GM21723 (cell line): Measurements from ENCODE around the gene SHMT2.

Experiments used
- ATAC-seq: cut with Tn5 transposase; IDR thresholded peaks from one replicate; pipeline ENCODE4 v1.9.1; 2021; ENCODE audit warnings: mild to moderate bottlenecking, moderate library complexity; ENCODE audit not compliant: unreplicated experiment

SHMT2 gene

DNA sequence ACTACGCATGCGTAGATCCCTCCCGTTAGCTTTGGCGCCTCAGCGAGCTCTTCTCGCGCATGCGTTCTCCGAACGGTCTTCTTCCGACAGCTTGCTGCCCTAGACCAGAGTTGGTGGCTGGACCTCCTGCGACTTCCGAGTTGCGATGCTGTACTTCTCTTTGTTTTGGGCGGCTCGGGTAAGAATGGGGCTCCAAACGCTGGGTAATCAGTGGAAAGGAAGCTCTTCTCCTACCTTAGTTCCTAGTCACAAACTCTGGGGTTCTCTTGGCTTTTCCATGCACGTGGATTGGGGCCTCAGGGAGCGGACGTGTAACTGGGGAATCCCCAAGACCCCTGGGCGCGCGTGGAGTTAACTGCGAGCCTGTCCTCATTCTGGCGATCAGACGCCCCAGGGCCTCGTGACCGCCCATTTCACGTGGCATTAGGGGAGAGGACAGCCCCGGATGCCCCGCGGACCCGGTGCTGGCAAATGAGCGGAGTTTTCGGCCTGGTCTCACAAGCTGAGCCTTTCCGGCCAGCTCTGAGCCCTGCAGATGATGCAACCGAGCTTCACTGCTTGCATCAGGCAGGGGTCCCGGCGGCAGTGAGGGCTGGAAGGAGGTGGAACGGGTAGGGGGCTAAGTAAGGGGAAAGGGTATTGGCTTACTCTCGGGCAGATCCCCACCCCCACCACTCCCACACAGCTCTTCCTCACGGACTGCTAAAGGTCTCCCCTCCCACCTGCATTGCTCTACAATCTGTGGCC, at the start of gene SHMT2:
TSS of gene SHMT2 (plus strand) at position 78 of the 747 bp plus-strand sequence. CDS start at position 146, 68 bp downstream.
- ATAC-seq, result peak; percentile 57

DNA sequence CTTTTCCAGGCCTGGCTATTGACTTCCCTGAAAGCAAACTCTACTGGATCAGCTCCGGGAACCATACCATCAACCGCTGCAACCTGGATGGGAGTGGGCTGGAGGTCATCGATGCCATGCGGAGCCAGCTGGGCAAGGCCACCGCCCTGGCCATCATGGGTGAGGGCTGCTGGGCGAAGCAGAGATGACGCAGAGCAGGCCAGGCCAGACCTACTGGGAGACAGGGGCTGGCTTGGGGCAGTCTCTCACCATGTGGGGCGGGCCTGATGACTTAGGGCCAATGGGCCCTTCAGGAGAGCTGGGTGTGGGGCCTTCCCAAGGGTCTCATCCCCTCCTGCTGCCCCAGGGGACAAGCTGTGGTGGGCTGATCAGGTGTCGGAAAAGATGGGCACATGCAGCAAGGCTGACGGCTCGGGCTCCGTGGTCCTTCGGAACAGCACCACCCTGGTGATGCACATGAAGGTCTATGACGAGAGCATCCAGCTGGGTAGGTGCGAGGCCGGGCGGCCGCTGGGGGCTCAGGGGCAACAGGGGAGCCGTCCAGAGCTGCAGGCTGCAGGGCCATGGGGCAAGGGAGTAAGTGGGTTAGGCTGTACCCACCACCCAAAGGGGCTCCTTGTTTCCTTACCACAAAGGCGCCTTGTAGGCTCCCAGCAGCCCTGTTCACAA, 49.1 kb upstream of the SHMT2 start:
- ATAC-seq, result no peak

DNA sequence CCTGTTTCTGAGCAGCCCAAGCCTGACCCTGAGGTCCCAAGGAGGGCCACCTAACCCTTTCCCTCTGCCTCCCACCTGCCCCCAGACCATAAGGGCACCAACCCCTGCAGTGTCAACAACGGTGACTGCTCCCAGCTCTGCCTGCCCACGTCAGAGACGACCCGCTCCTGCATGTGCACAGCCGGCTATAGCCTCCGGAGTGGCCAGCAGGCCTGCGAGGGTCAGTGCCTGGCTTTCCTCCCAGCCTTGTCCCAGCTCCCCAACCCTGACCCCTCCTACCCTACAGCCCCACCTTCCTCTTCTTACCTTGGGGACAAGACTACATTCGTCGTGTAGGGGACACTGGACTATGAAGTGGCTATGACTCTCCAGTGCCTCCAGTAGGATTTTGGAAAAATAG, 48.4 kb upstream of the SHMT2 start:
- no peak for ATAC-seq

DNA sequence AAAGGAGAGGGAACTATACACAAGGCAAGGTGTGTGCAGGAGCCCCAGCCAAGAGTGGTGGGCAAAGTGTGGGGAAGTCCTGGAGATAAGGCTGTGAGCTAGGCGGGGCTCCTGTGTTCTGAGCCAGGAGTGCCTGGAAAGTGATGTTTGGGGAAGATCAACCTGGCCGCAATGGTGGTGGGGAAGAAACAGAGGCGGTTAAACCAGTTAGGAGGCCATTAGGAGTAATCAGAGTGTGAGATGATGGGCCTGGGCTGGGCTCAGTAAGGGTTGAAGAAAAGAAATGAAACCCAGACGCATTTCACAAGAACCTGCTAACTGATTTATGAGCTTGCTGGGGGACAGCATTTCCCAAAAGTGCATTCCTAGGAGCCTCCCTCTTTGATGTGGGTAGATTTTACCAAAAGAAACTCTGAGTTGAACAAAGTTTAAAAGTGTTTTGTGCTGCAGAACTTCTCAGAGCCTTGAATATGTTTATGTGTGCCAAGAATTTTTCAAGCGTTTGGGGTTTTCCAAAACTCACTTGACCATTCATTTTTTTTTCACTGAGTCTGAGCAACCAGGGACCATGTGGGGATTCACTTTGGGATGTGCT, 47.9 kb upstream of the SHMT2 start:
- no peak for ATAC-seq

DNA sequence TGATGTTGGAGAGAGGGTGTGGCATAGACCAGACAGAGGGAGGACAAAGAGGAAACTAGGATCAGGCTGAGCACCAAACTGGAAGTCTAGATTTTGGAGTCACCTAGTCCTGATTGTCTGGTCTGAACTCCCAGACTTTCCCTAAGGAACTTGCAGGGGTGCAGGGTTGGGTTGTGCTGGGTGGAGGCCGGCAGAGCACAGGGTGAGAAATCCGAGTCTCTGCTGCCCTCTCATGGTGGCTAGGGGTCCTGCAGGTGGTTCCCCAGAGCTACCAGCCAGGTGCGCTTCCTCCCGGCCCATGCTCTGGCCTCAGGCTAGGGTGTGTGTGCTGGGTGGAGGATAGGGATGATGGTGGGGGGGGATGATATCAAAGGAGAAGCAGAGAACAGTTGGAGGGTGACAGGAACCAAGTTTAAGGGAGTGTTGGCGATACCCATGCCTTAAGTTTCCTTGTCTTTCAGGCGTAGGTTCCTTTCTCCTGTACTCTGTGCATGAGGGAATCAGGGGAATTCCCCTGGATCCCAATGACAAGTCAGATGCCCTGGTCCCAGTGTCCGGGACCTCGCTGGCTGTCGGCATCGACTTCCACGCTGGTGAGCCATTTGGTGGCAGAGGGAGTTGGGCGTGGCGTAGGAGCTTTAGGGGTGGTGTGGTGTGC, 46.5 kb upstream of the SHMT2 start:
- ATAC-seq, result peak; percentile 89

DNA sequence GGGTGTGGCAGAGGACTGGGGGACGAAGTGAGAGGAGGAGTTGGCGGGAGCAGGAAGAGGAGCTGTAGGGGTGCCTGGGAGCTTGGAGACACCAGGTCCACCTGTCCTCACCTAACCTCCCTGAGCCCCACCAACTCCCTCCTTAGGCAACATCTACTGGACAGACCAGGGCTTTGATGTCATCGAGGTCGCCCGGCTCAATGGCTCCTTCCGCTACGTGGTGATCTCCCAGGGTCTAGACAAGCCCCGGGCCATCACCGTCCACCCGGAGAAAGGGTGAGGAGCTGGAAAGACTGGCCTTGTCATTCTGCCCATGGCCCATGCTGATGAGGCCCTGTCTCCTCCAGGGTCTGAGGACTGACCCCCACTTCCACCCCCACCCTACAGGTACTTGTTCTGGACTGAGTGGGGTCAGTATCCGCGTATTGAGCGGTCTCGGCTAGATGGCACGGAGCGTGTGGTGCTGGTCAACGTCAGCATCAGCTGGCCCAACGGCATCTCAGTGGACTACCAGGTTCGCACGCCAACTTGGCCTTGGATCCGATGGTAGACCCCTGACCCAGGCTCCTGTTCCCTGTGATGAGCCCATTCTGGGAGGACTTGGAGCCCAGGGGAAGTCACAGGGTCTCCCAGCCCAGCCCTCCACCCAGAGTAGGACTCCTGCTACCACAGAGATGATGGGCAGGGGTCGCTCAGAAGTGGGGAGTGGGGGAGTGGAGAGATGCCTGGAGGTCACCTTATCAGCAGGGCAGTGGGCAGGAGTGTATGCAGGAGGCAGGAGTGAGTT, 45.4 kb upstream of the SHMT2 start:
- ATAC-seq, result no peak

DNA sequence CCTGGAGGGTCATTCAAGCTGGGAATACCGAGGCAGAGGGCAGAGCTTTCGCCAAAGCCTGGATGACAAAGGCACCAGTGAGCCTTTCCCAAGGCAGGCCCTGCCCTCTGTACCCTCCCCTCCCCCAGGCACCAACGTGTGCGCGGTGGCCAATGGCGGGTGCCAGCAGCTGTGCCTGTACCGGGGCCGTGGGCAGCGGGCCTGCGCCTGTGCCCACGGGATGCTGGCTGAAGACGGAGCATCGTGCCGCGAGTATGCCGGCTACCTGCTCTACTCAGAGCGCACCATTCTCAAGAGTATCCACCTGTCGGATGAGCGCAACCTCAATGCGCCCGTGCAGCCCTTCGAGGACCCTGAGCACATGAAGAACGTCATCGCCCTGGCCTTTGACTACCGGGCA, 44.1 kb upstream of the SHMT2 start:
- ATAC-seq, result no peak

DNA sequence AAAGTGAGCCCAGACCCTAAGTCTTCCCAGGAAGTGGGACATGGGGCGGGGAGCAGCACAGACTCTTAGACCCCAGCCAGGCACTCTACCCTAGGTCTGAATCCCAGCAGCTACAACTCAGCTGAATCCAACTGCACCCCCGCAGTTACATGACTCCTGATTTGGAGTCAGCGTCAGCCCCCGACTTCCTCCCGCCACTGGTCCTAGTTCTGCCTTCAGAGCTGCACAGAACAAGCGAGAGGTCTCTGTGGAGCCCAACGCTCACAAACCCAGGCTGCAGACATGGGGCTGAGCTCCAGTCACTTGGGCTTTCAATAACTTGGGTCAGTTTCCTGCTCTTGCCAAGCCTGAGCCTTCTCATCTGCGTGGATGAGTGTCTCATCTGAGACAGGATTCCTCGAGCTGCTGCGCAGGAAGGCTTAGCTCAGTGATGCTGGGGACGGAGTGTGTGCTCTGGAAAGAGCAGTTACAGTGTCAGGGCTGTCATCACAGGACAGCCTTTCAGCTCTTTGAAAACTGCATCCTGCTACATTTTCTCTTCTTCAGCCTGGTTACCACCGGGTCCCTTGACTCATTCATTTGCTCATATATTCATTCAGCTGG, 43.5 kb upstream of the SHMT2 start:
- no peak for ATAC-seq

DNA sequence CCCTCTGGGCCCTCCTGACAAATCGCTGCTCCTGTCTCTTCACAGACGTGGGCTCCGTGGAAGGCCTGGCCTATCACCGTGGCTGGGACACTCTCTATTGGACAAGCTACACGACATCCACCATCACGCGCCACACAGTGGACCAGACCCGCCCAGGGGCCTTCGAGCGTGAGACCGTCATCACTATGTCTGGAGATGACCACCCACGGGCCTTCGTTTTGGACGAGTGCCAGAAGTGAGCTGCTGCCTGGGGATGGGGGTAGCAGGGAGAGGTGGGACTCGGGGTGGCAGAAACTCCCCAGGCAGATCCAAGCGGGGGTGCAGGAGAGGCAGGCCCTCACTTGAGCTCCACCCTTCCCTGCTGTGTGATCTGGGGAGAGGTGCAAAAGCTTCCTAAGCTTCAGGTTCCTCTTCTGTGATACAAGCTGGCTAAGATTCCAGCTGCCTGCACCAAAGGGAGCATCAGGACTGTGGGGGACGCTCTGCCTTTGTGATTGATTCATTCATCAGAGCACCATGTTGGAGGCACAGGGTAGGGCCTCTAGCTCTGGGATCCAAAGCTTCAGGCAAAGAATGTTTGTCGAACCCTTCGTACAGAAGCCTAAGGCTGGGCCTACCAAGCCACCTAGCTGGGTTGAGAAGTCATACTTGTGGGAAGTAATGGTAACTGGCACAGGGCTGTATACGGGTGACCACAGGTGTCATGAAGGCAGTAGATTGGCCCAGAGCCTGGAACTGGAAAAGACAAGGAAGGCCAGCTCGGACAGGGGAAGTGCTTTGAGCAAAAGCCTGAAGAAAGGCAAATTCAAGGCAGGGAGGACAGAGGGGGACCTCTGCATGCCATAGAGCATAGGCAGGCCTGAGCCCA, 42.1 kb upstream of the SHMT2 start:
- ATAC-seq, result no peak

DNA sequence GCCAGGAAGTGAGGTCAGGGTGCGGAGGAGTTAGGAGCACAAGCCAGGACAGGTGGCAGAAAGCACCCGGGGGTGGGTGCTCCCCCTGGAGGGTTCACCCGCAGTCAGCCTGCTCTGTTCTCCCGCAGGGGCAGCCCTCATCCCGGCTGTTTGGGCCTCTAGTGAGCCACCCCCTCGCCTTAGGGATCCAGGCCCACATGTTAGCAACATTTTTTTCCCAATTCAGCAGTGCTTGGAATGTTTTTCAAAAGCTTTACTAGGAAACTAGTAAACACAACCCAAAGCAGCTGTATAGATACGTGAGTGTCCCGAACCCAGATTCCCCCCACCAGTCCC, 41.5 kb upstream of the SHMT2 start:
- ATAC-seq, result no peak

DNA sequence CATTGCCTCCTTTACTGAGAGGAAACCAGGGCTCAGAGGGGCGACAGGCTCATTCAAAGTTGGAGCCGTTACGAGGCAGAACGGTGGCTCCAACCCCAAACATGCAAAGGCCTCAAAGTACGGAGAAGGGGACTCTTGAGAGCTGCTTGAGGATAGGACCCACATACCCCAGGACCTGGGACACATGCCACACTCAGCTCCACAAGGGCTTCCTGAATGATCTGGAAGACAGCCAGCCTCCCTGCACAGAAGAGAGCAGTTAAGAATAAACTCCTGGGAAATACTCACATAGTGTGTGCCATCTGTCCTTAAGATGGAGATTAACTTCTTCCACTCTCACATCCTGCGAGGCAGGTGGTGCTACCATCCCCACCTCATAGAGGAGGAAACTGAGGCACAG, 39.5 kb upstream of the SHMT2 start:
- ATAC-seq, result no peak

DNA sequence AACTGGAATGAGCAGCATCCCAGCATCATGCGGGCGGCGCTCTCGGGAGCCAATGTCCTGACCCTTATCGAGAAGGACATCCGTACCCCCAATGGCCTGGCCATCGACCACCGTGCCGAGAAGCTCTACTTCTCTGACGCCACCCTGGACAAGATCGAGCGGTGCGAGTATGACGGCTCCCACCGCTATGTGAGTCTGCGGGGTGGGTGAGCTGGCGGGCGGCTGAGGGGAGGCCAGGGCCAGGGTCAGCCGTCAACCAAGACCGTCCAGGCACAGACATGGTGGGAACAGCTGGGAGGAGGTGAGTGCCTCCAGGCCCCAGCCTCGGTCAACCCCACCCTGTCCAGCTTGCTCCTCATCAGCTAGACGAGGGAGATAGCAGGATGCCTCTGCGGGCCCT, 38.7 kb upstream of the SHMT2 start:
- no peak for ATAC-seq

DNA sequence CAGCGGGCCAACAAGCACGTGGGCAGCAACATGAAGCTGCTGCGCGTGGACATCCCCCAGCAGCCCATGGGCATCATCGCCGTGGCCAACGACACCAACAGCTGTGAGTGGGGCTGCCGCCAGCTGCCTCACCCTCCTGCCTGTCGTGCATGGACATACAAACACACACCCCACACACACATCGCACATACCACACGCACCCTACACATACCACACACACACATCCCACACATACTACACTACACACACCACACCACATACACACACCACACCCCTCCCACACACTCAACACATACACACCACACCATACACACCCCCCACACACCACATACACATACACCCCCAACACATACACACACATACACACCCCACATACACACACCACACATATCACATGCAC, 38.1 kb upstream of the SHMT2 start:
- ATAC-seq, result no peak

DNA sequence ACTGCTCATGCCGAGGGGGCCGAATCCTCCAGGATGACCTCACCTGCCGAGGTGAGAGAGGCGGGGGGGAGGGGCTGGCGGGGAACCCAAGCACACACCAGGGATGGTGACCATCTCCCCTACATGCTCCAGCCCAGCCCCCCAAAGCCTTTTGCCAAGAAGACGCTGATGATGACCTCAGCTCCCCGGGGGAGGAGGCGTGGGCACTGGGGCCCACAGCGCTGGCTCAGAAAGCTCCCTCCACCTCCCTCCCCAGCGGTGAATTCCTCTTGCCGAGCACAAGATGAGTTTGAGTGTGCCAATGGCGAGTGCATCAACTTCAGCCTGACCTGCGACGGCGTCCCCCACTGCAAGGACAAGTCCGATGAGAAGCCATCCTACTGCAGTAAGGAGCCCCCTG, 36.6 kb upstream of the SHMT2 start:
- ATAC-seq, result no peak

DNA sequence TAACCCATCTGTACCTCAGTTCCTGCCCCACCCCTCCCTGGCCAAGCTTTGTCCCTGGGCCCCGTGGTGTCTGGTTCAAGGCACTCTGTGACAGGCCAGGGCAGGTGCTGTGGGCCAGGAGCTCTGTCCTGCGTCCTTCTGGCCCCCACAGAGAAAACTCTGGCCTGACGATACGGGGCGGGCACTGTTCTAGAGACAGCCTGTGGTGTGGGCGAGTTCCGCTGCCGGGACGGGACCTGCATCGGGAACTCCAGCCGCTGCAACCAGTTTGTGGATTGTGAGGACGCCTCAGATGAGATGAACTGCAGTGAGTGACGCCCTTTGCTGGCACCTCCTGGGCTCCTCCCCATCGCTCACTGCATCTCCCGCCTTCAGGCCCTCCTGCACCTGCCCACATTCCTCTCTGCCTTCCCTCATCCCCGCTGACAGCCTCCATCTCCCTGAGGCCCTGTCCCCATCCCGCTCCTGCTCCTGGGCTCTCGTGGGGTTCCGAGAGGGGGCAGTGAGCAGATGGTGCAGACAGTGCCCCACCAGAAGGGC, 35.7 kb upstream of the SHMT2 start:
- ATAC-seq, result no peak

DNA sequence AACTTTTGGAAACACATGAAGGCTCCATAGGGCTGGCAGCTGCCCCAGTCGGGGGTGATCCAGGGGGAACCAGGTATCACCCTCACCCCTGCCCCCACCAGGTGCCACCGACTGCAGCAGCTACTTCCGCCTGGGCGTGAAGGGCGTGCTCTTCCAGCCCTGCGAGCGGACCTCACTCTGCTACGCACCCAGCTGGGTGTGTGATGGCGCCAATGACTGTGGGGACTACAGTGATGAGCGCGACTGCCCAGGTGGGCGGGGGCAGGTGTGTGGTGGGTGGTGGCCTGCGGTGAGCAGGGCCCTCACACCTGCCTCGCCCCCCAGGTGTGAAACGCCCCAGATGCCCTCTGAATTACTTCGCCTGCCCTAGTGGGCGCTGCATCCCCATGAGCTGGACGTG, 35.3 kb upstream of the SHMT2 start:
- no peak for ATAC-seq

DNA sequence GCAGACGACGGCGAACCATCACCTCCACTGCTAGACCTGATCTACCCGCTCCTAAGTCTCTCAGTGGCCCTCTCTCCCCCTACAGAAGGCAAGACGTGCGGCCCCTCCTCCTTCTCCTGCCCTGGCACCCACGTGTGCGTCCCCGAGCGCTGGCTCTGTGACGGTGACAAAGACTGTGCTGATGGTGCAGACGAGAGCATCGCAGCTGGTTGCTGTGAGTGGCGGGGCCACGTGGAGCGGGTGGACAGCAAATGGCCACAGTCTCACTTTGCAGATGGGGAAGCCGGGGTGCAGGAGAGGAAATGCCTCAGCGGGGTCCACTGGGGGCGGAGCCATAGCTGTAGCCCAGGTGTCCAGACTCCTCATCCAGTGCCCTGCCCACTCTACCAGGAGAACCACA, 34.3 kb upstream of the SHMT2 start:
- no peak for ATAC-seq

DNA sequence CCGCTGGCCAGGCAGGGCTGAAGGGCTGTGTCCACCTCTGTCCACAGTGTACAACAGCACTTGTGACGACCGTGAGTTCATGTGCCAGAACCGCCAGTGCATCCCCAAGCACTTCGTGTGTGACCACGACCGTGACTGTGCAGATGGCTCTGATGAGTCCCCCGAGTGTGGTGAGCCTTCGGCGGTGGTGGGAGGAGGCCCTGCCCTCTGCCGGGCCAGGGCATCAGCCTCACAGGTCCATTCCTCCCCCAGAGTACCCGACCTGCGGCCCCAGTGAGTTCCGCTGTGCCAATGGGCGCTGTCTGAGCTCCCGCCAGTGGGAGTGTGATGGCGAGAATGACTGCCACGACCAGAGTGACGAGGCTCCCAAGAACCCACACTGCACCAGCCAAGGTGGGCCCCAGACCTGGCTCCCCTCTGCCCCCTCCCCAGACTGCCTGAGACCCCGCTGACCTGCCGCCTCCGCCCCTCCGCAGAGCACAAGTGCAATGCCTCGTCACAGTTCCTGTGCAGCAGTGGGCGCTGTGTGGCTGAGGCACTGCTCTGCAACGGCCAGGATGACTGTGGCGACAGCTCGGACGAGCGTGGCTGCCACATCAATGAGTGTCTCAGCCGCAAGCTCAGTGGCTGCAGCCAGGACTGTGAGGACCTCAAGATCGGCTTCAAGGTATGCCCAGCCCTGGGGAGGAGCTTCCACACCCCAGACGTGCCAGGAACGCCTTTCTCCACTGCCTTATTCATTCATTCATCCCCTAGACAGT, 33.7 kb upstream of the SHMT2 start:
- no peak for ATAC-seq

DNA sequence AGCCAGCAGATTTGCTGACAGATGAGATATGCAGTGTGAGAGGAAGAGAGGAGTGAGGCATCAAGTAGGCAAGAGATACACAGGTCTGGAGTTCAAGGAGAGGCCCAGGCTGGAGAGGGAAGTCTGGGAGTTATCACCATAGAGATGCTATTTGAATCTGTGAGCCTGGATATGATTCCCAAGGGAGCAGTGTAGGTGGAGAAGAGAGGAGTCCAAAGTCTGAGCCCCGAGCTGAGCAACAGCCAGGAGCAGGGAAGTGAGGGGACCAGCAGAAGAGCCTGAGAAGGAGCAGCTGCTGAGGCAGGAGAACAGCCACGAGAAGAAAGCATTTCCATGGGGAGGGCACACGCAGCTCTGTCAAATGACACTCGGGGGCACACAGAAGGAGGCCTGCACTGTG, 33.1 kb upstream of the SHMT2 start:
- no peak for ATAC-seq
